Activated CD4-positive, CD25-positive, alpha-beta regulatory T cell treated with anti-CD3 and anti-CD28 coated beads, Interleukin-2, amount 50 U/mL, for 72 hours (primary cell): ENCODE measurements around the gene KLHL5.
"Not testable (repeated sequence)": the region's sequence is repeated elsewhere in the genome, so short reads cannot be mapped to it uniquely, and the experiment has no call there.

ENCODE experiments used
- DNase-seq: peaks from one replicate; pipeline ENCODE4 v3.0.0; 2021

KLHL5 gene

GRCh38 chr4:39106011-39106410 lies 44.0 kb downstream of the KLHL5 start:
- no peak for DNase-seq

DNA sequence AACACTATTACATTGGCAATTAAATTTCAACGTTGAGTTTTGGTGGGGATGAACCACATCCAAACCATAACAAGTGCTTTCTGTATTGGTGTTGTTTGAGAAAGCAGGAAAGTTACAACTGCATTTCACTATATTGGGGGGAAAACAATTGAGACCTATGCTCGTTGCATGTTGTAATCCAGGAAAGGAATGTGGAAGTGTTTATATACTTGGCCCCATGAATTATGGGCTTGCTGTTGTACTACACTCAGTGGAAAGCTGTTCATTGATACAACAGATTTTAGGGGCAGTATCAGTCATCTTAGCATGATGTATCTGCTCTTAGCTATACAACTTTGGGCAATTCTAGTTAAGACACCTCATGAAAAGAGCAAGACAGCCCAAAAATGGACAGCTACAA lies 52.4 kb downstream of the KLHL5 start:
- no peak for DNase-seq

DNA sequence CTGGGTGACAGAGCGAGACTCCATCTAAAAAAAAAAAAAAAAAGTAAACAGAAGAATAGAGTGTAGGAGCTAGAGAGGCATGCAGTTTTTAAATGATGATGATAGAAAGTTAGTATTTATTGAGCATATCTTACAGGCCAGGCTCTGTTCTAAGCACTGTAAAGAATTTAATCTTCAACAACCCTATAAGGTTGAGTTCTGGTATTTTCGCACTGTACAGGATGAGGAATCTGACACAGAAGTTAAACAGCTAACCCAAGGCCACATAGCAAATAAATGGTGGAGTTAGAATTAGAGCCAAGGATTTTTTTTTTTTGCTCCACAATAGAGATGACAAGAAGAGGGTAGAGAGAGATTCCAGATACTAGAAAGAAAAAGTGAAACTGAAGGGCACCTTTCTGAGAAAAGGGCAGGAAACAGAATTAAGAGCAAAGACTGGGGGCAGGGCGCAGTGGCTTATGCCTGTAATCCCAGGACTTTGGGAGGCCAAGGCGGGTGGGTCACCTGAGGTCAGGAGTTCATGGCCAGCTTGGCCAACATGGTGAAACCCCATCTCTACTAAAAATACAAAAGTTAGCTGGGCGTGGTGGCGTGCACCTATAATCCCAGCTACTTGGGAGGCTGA lies 56.1 kb downstream of the KLHL5 start:
- DNase-seq, result no peak

DNA sequence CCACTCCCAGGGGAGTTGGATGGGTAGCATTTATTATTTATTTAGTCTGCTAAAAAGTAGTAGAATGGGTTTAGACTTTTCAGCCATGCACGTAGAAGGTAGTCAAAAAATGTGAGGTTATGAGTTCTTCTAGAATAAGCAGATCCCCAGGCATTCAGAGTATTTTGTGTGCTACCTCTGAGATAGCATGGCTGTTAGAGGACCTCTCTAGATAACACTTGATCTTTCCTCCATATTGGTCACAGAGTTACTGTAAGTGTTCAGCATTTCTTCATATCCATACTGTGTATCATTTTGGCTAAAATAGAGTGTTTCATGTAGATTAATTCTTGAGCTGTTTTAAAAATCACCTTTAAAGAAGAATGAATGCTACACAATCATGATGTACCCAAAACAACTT lies 58.4 kb downstream of the KLHL5 start:
- no peak for DNase-seq

DNA sequence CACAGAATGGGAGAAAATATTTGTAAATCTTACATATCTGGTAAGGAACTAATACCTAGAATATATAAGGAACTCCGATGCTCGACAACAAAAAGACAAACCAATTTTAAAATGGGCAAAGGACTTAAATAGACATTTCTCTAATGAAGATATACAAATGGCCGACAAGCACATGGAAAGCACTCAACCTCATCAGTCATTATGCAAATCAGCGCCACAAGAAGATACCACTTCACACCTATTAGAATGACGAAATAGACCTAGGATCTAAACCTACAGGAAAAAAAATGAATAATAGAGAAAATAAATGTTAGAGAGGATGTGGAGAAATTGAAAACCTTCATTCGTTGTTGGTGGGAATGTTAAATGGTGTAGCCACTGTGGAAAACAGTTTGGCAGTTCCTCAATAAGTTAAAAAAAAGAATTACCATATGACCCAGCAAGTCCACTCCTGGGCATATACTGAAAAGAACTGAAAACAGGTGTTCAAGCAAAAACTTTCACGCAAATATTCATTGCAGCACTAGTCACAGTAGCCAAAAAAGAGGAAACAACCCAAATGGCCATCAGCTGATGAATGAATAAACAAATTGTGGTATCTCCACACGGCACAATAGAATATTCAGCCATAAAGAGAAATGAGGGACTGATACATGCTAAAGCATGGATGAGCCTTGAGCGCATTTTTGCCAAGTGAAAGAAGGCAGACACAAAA lies 63.0 kb downstream of the KLHL5 start:
- no peak for DNase-seq

GRCh38 chr4:39125600-39125985 lies 63.6 kb downstream of the KLHL5 start:
- DNase-seq, result no peak

DNA sequence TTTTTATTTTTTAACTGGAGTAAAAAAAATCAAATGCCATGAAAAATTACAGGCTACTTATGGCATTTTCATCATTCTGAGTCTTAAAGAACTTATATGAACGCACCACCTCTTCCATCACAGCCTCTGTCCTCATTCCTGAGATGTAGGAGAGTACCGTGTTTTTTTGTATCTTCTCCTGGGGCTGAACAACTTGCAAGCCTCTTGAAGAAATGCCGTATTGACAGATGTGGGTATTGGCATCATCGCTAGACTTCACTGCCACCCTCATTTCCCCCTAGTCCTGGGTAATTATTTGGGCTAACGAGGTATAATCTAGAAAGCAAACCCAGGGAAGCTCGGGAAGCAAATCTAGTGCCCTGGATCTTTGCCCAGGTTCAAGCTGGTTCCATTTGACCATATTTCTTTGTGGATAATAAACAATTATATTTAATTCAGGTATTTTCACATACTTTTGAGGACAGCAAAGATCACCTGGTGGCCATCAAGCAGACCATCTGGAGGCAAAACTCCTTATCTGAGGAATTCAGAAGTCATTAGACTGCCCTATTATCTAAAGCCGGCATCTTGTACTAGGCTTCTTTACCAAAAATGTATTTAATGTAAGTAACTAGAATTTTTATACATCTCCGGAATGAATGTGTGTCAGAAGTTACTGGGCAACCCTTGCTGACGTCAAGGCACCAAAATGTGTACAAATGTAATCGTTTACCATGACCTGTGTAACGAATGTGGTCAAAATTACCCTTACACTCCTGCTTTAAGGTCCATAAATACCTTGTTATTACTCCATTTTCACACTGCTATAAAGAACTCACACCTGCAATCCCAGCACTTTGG lies 64.4 kb downstream of the KLHL5 start:
- DNase-seq, result no peak

GRCh38 chr4:39133623-39134022 lies 71.6 kb downstream of the KLHL5 start:
- no peak for DNase-seq

GRCh38 chr4:39134683-39135306 lies 72.8 kb downstream of the KLHL5 start:
- no peak for DNase-seq

DNA sequence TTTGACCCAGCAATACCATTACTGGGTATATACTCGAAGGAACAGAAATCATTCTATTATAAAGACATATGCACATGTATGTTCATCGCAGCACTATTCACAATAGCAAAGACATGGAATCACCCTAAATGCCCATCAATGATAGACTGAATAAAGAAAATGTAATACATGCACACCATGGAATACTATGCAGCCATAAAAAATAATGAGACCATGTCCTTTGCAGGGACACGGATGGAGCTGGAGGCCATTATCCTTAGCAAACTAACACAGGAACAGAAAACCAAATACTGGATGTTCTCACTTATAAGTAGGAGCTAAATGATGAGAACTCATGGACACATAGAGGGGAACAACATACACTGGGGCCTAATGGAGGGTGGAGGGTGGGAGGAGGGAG lies 76.2 kb downstream of the KLHL5 start:
- DNase-seq, result not testable (repeated sequence)

- no peak for DNase-seq
These were observed 84.2 kb downstream of the KLHL5 start for GRCh38 chr4:39146211-39146610.

DNA sequence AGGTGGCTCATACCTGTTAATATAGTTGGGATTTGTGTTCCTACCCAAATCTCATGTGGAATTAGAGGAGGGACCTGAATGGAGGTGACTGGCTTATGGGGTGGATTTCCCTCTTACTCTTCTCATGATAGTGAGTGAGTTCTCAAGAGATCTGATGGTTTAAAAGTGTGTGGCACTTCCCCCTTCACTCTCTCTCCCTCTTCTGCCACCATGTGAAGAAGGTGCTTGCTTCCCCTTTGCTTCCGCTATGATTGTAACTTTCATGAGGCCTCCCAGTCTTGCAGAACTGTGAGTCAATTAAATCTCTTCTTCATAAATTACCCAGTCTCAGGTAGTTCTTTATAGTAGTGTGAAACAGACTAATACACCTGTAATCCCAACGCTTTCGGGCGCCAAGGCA lies 92.0 kb downstream of the KLHL5 start:
- no peak for DNase-seq

DNA sequence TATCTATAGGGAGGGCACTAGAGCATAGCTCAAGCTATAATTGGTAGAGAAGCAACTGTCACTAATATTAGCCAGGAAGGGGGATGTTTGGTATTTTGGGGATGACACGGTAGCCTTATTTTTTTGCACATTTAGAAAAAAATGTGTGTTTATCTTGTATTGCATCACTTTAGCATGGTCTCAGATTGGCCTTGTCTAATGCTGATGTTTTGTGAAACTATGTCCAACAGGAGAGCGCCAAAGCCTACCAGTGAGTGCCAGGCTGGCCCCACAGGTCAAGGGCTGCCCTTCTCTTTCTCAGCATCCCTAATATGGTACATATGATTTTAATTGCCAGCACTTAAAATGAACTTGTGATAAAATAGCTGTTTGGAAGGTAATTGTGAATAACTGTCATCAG lies 95.5 kb downstream of the KLHL5 start:
- no peak for DNase-seq

DNA sequence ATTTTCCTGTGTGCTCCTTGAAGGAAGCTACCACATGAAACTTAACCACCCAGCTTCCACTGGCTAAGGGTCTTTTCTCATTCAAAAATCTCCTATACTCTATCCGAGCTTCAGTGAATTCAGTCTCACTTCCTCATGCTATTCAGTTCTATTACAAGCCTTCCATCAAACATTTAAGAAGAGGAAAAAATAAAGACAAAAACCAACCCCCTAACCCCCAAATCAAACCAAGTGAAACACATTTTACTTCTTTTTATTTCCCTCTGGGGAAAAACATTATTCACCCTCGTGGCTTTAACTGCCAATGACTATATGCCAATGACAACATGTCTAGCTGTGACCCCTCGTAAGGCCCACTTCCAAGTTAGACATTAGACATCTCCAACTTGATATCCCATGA lies 104.1 kb downstream of the KLHL5 start:
- DNase-seq, result no peak

- DNase-seq, result no peak
These were observed 104.6 kb downstream of the KLHL5 start for GRCh38 chr4:39166669-39167068.

GRCh38 chr4:39169426-39169825 lies 107.4 kb downstream of the KLHL5 start:
- DNase-seq, result no peak

DNA sequence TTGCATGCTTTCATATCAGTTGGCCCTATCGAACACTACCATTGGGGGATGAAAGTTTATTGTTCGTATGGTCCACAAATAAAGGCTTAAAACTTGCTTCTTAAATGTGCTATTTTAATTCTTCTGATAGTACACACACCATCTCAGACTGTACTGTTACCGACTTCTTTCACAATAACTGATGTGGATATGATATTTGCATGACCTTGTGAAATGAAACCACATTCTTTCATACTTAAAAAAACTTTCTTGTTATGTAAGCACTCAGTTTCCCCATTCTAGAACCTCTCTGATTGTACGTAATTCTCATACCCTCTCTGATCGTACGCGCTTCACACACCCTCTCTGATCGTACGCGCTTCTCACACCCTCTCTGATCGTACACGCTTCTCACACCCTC lies 108.3 kb downstream of the KLHL5 start:
- DNase-seq, result no peak
